Osteoblast (primary cell): ENCODE results near the gene SPAG16. TPM values are rescaled to one million over a fixed set of nuclear protein-coding genes. Genes with fewer than 3 reads are reported as not detected.
"Not testable (repeated sequence)": the region's sequence is repeated elsewhere in the genome, so short reads cannot be mapped to it uniquely, and the experiment has no call there.

Experiments used
- DNase-seq: peaks from one replicate; pipeline ENCODE4 v3.0.0; 2011; ENCODE audit warnings: low spot score, mixed read lengths; ENCODE audit not compliant: insufficient read length; ENCODE audit errors: missing footprints
- H2AFZ ChIP-seq: 2 replicates; pipeline ENCODE4 v1.6.0; 2011; ENCODE audit warnings: mild to moderate bottlenecking, low read length
- H3K27ac ChIP-seq: 2 replicates; pipeline ENCODE4 v1.5.1; 2011; ENCODE audit warnings: mild to moderate bottlenecking, low read depth, low read length, moderate library complexity
- H3K27me3 ChIP-seq: 2 replicates; pipeline ENCODE4 v1.6.0; 2012; ENCODE audit warnings: mild to moderate bottlenecking, control low read depth, inconsistent platforms, low read length, moderate library complexity; ENCODE audit not compliant: insufficient read depth
- H3K36me3 ChIP-seq: 2 replicates; pipeline ENCODE4 v1.5.1; 2011; ENCODE audit warnings: mild to moderate bottlenecking, low read length, control low read depth, moderate library complexity; ENCODE audit not compliant: insufficient read depth
- H3K4me1 ChIP-seq: 2 replicates; pipeline ENCODE4 v1.5.1; 2011; ENCODE audit warnings: mild to moderate bottlenecking, low read length, control low read depth, moderate library complexity; ENCODE audit not compliant: insufficient read depth
- H3K4me2 ChIP-seq: 2 replicates; pipeline ENCODE4 v1.6.0; 2011; ENCODE audit warnings: mild to moderate bottlenecking, low read length; ENCODE audit not compliant: insufficient read depth
- H3K4me3 ChIP-seq: fragments of 200-600 bp; sonication (generic); 3 replicates; pipeline ENCODE4 v1.5.1; 2012; ENCODE audit warnings: mild to moderate bottlenecking, low read length, inconsistent platforms; ENCODE audit not compliant: insufficient read depth
- H3K79me2 ChIP-seq: 2 replicates; pipeline ENCODE4 v1.6.0; 2012; ENCODE audit warnings: mild to moderate bottlenecking, low read length, control low read depth, inconsistent platforms; ENCODE audit not compliant: insufficient read depth
- H3K9me3 ChIP-seq: 2 replicates; pipeline ENCODE4 v1.5.1; 2011; ENCODE audit warnings: low read depth, low read length, control low read depth
- H4K20me1 ChIP-seq: 2 replicates; pipeline ENCODE4 v1.6.0; 2012; ENCODE audit warnings: mild to moderate bottlenecking, low read length, control low read depth; ENCODE audit not compliant: insufficient read depth
- CTCF ChIP-seq: IDR thresholded peaks from 2 replicates; pipeline ENCODE4 v1.5.1; 2011; ENCODE audit warnings: mild to moderate bottlenecking, low read depth, low read length, moderate library complexity; ENCODE audit errors: extremely low read depth
- total RNA-seq: library from RNA; depleted of rRNA; stranded (reverse); fragments of >200 nt; gene quantifications from 2 replicates; pipeline ENCODE4 v1.2.3, GENCODE V29; 2012

The SPAG16 gene
- total RNA-seq, 1 donor: 47.8 TPM

GRCh38 chr2:213689585-213689984 lies 405.3 kb downstream of the SPAG16 start:
- H3K4me1 ChIP-seq: no peaks in the 10 kb centered on the region
- H4K20me1 ChIP-seq: no peaks in the 10 kb centered on the region
- H3K27ac ChIP-seq: no peak overlapping the region
- no peaks in the 10 kb centered on the region for H3K36me3 ChIP-seq
- H3K4me2 ChIP-seq: no peak overlapping the region
- no peak overlapping the region for H3K4me3 ChIP-seq
- no peaks in the 10 kb centered on the region for H3K79me2 ChIP-seq
- DNase-seq: no peak
- TF ChIP-seq CTCF: no peak
- no peak overlapping the region for H2AFZ ChIP-seq
- H3K9me3 ChIP-seq: peaks cover 3% of the 10 kb centered on the region
- no peaks in the 10 kb centered on the region for H3K27me3 ChIP-seq

- Histone ChIP-seq H4K20me1 (no peaks in the 10 kb centered on the region), H3K9me3 (peaks cover 3% of the 10 kb centered on the region), H3K4me3 (no peak overlapping the region), H3K79me2 (no peaks in the 10 kb centered on the region), H2AFZ (no peak overlapping the region), H3K4me2 (no peak overlapping the region), H3K36me3 (no peaks in the 10 kb centered on the region), H3K4me1 (no peaks in the 10 kb centered on the region), H3K27ac (no peak overlapping the region), H3K27me3 (no peaks in the 10 kb centered on the region)
- DNase-seq: no peak
- no peak for TF ChIP-seq CTCF
Observed at GRCh38 chr2:213691351-213691750, 407.1 kb downstream of the SPAG16 start.

GRCh38 chr2:213696442-213696841 lies 412.2 kb downstream of the SPAG16 start:
- no peak for DNase-seq
- no peaks in the 10 kb centered on the region for H3K79me2 ChIP-seq
- no peak overlapping the region for H3K4me3 ChIP-seq
- no peak overlapping the region for H3K27ac ChIP-seq
- H3K27me3 ChIP-seq: no peaks in the 10 kb centered on the region
- H3K9me3 ChIP-seq: peaks cover 6% of the 10 kb centered on the region
- TF ChIP-seq CTCF: no peak
- H3K4me2 ChIP-seq: no peak overlapping the region
- no peaks in the 10 kb centered on the region for H3K36me3 ChIP-seq
- H2AFZ ChIP-seq: no peak overlapping the region
- no peaks in the 10 kb centered on the region for H4K20me1 ChIP-seq
- H3K4me1 ChIP-seq: no peaks in the 10 kb centered on the region

- DNase-seq, H2AFZ ChIP-seq, H3K36me3 ChIP-seq, H3K27ac ChIP-seq, H3K9me3 ChIP-seq, H3K4me2 ChIP-seq, H3K27me3 ChIP-seq, H4K20me1 ChIP-seq, H3K79me2 ChIP-seq, H3K4me1 ChIP-seq, H3K4me3 ChIP-seq: not testable (repeated sequence)
Observed at GRCh38 chr2:213701365-213701764, 417.1 kb downstream of the SPAG16 start.
